NOMO-1 (cell line): ENCODE data around the gene TRIP10.
"Not testable (repeated sequence)": the region's sequence is repeated elsewhere in the genome, so short reads cannot be mapped to it uniquely, and the experiment has no call there.

Experiments
- DNase-seq, 2 experiments: peaks; one replicate each; lab custom pipeline; 2025; ENCODE audit not compliant: unreplicated experiment in 2 of 2; lab: John Stamatoyannopoulos, UW

TRIP10 gene

GRCh38 chr19:6793411-6793810, 53.9 kb downstream of the TRIP10 start:
- DNase-seq, result no peak

GRCh38 chr19:6793973-6794372, 54.5 kb downstream of the TRIP10 start:
- no peak for DNase-seq

- DNase-seq, result no peak
Observed at GRCh38 chr19:6794686-6795431, 55.4 kb downstream of the TRIP10 start.

- no peak for DNase-seq
Observed at GRCh38 chr19:6796278-6796677, 56.8 kb downstream of the TRIP10 start.

GRCh38 chr19:6797646-6798045, 58.2 kb downstream of the TRIP10 start:
- no peak for DNase-seq

- DNase-seq, result not testable (repeated sequence)
Observed at GRCh38 chr19:6800160-6800790, 60.8 kb downstream of the TRIP10 start.

GRCh38 chr19:6800991-6801484, 61.6 kb downstream of the TRIP10 start:
- DNase-seq, result no peak
